T-helper 2 cell treated with Interferon-gamma antibody and Interleukin-4, amounts not matched to agents 100 ng/mL and 5 ng/mL, for 36 hours (primary cell): Measurements from ENCODE around the gene SHROOM4. TPM values are rescaled to one million over a fixed set of nuclear protein-coding genes. Genes with fewer than 3 reads are reported as not detected.

Source experiments
- intact Hi-C: fragments of 100-400 bp; cut with micrococcal nuclease; formaldehyde crosslinking; loops from one replicate; pipeline ENCODE4 v1.15.1; 2023
- total RNA-seq: library from RNA; stranded (reverse); gene quantifications from 2 replicates; pipeline ENCODE4 v1.2.3, GENCODE V29; 2022

SHROOM4 gene, protein sequence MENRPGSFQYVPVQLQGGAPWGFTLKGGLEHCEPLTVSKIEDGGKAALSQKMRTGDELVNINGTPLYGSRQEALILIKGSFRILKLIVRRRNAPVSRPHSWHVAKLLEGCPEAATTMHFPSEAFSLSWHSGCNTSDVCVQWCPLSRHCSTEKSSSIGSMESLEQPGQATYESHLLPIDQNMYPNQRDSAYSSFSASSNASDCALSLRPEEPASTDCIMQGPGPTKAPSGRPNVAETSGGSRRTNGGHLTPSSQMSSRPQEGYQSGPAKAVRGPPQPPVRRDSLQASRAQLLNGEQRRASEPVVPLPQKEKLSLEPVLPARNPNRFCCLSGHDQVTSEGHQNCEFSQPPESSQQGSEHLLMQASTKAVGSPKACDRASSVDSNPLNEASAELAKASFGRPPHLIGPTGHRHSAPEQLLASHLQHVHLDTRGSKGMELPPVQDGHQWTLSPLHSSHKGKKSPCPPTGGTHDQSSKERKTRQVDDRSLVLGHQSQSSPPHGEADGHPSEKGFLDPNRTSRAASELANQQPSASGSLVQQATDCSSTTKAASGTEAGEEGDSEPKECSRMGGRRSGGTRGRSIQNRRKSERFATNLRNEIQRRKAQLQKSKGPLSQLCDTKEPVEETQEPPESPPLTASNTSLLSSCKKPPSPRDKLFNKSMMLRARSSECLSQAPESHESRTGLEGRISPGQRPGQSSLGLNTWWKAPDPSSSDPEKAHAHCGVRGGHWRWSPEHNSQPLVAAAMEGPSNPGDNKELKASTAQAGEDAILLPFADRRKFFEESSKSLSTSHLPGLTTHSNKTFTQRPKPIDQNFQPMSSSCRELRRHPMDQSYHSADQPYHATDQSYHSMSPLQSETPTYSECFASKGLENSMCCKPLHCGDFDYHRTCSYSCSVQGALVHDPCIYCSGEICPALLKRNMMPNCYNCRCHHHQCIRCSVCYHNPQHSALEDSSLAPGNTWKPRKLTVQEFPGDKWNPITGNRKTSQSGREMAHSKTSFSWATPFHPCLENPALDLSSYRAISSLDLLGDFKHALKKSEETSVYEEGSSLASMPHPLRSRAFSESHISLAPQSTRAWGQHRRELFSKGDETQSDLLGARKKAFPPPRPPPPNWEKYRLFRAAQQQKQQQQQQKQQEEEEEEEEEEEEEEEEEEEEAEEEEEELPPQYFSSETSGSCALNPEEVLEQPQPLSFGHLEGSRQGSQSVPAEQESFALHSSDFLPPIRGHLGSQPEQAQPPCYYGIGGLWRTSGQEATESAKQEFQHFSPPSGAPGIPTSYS (N-terminal part only)
- total RNA-seq = not detected in 2 replicates

DNA sequence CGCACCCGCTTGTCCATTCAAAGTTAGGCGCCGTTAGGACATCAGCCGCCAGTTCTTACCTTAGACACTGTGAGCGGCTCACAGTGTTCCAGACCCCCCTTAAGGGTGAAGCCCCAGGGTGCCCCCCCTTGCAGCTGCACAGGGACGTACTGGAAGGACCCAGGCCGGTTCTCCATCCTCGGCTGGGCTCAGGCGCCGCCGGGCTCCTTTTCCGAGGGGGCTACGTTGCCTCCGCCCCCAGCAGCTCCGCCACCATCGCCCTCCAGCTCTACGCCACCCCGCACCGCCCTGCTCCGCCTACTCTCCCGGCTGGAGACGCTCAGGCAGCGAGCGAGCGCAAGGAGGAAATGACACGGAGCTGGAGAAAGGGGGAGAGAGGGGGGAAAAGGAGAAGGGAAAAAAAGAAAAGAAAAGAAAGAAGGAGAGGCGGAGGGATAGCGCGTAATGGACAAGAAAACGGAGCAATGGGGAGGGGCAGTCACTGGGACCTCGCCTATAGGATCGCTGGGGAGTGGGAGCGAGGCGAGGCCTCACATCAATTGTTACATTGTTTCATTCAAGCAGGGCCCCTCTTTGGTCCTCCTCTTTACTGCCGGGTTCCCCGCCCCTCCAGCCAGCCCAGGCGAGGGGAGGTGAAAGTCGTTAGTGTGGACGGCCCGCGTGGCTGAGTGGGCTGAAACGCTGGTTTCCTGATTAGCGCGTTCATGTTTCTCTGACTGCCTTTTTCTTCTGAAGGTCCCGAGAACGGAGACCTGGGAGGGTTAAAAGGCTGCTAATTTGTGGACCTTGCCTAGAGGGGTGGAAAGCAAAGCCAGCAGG is at the start of gene SHROOM4:
Gene SHROOM4, minus strand, starts transcription at position 352 of the 819 bp plus-strand sequence. Its CDS starts 176 bp downstream, at position 176.
- intact Hi-C loops = no loop called here

DNA sequence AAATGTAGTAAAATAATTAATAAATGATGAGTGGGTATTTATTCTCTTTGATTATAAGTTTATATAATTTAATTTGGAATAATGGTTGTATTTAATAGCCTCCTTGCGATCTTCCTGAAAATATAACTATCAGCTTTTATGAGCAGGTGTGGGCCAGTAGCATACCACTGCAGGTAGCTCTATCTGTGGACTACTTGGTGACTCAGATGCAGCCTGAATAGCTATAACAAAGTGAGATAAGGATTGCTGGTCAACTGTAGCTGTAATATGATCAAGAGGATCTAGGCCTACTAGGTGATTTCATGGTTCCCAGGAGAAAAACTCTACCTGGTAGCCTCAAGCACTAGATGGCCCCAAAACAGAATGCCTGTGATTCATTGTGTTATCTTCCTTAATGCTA is 49.5 kb upstream of the SHROOM4 start:
- intact Hi-C loops = no loop called here

DNA sequence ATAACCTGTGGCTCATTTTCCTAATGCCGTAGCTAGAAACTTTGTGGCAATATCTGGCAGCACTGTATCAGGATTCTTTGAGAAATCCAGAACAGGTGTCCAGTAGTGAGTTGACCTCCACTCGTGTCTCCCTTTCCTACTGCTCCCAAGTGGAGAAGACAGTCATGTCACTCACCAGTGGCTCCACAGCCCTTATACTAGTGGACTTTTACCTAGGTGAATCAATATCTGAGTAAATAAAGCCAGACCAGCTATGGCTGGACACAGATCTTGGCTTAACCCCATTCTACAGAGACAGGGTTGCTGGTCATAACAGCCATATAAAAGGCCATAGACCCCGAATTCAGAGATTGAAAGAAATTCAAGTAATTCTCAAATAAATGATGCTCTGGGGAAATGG is 46.5 kb upstream of the SHROOM4 start:
- intact Hi-C loops = no loop called here

DNA sequence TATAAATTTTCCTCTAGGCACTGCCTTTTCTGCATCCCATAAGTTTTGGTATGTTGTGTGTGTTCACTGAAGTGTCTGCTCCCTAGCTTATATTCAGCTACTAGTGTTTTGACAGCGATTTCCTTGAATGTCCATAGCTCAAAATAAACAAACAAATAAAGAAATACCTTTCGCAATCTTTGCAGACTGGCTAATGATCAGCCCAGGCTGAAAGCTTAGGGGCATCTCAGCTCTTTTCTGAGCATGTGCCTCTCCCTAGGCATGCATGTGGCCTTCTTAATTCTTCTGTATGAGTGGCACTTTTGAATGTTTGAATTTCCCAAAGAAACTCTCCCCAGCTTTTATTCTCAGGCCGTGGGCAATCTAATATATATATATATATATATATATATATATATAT is 44.6 kb upstream of the SHROOM4 start:
- intact Hi-C loops = no loop called here

DNA sequence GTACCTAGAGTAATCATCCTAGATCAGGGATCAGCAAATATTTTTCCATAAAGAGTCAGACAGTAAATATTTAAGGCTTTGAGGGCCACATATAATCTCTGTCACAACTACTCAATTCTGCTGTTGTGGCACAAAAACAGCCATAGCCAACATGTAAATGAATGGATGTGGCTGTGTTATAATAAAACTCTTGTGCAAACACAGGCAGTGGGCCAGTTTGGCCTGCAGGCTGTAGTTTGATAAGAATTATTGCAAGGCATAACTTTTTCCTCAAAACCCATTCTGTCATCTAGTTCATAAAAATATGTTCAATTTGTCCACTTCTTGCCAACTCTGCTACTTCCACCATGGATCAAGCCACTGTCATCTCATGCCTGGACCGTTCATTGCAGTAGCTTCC is 39.4 kb upstream of the SHROOM4 start:
- intact Hi-C loops = no loop called here

DNA sequence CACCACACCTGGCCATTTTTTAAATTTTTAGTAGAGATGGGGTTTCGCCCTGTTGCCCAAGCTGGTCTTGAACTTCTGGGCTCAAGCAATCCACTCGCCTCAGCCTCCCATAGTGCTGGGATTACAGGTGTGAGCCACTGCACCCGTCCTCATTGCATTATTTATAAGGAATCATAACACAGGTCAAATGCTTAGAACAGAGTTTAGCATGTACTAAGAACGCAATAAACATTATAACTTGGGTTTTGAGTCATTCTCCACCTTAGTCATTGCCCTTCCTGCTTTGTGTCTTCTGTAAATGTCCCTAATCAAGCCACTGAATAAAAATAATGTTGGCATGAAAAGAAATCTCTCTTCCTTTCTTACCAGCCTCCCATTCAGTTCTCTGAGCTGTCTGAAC is 38.5 kb upstream of the SHROOM4 start:
- intact Hi-C loops = no loop called here

DNA sequence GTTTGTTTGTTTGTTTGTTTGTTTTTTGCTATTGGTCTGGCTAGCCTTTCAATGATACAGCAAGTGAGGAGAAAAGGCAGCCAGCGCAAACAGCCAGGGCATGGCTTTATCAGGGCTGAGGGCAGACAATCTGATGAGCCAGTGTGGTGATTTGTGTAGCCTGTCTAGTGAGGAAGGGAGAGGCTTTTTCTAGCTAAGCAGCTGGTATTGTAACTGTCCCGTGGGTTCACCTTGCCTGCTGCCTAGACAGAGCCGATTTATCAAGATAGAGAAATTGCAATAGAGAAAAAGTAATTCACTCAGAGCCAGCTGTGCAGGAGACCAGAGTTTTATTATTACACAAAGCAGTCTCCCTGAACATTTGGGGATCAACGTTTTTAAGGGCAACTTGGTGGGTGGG is 28.2 kb upstream of the SHROOM4 start:
- intact Hi-C loops = no loop called here

DNA sequence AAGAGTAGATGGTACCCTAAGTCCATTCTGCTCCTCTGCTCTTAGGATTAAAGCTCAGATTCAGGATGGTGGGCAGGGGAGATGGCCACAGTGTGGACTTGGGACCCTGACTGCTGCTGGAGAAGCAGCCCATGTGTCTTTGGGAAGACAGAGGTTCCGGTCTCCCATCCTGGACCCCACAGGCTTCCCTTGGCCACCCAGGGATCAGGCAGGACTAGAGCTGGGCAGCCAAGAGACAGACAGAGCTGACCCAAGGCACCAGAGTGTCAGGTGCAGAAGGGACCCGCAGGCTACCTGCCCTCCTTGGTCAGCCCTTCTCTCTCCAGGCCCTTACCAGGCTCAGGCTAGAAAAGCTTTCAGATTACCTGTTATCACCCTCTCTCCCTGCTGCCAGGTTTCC is 25.7 kb upstream of the SHROOM4 start:
- intact Hi-C loops = no loop called here

DNA sequence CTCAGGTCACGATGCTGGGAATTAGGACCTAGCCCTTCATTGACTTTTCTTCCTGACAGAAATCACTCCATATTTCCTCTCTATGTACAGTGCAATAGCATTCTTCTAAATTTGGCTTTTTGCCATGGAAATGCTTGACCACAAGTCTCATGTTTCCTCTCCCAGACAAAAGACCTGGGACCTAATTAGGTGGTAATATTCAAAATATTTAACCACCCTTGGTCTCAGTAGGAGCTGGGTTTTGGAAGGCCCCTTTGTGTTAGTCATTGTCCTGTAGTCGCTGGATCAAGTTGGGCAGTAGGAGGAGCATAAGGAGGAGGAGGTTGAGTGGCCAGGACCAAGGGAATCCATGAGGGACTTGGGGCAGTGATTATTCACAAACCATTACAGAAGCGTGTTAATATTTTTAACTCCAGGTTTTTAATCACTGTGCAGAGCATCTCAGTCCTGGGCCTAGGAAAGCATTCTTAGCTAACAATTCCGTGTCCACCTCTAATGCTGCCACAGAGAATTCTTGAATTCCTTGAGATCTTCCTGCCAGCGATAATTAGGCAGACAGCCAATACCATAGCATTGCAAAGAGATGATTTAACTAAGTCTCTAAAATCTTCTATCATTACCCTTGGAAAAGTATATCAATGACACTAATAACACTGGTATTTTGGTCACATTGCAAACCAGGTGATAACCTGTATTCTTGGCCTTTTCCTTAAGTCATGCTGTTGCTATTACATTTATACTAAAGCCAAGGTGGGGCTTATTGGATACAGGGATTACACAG is 25.0 kb upstream of the SHROOM4 start:
- intact Hi-C loops = no loop called here

DNA sequence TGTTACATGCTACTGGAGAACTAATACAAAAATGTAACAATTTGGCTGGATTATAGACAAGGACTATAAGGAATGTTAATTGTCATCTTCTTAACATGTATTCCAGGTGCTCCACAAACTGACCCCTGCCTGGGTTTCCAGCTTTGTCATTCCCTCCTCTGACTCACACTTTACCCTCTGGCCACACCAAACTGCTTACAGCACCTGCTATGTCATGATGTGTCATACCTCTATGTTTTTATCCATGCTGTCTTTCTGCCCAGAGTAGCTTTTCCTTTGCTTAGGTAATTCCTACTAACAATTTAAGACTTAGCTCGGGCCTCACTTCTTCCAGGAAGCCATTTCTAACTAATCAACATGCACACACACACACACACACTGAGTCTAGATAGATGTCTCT is 14.0 kb upstream of the SHROOM4 start:
- intact Hi-C loops = no loop called here

DNA sequence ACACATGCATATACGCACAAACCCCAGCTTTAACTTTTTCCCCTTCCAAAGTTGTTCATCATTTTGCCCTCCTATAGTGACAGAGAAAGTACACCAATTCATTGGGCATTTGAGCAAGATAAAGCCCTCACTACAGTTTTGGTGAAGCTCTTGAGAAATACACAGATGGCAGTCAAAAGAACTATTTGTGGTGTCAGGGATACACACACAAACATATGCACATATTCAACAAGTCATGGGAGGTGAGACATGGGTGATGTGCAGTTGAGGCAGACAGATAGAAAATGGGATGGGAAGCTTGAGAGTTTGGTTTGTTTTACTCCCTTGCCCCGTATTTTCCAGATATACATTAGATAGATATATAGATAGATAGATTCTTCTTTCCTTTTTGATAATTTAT is 11.8 kb upstream of the SHROOM4 start:
- intact Hi-C loops = no loop called here

DNA sequence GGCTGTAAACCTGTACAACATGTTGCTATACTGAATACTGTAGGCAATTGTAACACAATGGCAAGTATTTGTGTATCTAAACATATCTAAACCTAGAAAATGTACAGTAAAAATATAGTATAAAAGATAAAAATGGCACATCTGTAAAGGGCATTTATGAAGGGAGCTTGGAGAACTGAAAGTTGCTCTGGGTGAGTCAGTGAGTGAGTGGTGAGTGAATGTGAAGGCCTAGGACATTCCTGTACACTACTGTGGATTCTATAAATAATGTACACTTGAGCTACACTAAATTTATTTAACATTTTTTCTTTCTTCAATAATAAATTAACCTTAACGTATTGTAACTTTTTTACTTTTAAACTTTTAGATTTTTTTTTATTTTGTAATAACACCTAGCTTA is 5.0 kb upstream of the SHROOM4 start:
- intact Hi-C loops = no loop called here

DNA sequence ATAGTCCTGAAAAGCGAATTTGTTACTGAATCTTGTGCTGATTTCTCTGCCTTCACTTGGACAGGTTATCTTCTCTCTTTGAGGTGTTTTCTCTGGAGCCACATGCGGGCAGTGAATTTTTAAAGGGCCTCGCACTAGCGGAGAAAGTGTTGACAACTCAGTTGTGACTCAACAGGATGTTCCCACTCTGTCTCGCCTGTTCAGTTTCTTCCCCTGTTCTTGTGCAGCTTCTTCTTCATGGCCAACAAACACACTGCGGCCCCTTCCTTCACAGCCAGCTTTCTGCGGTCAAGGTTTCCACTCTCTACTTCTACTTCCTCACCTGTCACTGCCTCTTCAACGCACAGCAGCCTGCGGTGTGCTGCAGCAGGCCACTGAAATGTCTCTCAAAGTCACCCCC is 1.1 kb upstream of the SHROOM4 start:
- intact Hi-C loops = no loop called here

DNA sequence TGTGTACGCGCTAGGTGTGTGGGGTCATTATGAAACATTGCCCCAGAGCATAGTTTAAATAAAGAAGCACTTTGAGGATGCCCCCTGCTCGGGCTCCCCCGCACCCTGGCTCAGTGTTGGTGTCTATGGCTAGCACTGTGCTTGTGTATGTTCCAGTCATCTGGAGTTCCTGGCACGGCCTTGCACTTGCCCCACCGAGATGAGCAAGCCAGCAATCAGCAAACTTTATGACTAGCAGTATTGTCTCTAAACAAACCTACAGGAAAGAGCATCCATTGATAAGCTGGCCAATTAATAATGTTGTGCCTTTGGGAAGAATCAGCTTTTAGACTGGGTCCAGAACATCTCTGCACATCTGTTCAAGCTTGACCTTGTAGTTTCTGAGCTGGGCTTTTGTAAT is 707 bp upstream of the SHROOM4 start:
- intact Hi-C loops = no loop called here

DNA sequence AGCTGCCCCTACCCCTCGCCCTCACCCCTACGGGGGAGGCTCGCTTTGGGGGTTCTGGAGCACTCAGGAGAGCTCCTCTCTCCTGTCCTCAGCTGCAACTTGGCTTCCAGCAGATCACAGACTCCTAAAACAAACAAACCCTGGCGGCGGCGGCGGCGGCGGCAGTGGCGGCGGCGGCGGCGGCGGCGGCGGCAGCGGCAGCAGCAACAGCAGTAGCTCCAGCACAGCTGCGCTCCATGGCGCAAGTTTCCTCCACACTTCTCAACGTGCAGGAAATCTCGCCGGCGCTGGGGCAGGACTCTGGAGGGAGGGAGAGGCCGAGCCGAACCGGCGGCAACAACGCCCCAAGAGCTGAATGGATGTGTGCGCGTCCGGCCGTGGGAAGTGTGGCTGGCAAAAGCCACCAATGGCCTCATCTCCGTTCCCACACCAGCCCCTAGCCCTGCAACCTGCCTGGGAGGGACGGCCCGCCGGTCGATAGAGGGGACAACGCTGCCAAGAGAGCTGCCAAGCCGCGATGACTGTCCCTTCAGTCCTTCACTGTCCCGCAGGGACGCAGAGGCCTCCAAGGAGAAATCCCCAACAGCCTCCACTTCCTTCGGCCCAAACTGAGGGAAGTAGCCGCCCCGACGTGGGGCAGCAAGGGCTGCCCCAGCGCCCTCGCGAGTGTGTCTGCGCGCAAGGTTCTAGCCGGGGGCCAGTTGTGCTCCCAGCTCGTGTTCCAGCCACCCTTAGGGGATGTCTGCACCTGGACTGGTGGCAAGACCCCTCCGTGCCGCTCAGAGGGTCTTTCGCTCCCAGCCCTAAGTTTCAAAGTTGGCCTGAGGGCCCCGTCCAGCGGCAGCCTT is 775 bp downstream of the SHROOM4 start:
- intact Hi-C loops = no loop called here

DNA sequence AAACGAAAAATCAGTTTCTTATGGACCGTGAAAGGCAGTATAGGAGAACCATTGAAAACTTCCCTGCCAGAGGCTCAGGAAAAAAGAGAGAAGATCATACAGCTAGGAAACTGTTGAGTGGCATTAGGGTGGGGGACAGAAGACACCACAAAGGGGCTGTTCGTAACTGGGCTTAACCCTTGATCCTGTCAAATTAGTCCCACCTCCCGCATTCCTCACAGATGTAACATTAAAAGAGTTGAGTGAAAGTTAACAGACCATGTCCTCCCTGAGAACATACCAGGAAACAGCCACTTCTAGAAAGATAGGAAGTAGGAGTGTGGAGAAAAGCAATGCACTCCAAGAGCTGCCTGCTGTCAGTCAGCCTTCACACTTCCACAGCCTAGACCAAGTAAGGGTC is 8.7 kb downstream of the SHROOM4 start:
- intact Hi-C loops = no loop called here

DNA sequence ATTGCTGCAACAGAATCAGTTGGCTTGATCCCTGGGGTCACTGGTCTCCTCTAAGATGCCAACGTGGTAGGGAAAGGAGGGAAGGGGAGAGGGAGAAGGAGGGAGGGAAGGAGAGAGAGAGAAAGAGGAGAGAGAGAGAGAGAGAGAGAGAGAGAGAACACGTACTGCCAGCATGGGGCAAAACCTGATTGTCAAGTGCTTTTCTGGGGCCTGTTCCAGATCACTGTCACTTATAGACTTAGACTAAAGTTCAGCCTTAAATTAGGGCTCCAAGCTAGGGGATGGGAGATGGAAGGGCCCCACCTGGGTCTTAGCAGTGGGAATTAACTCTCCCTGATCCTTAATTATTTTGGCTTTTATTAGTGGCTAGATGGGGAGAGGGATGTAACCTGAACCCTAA is 12.9 kb downstream of the SHROOM4 start:
- intact Hi-C loops = no loop called here

DNA sequence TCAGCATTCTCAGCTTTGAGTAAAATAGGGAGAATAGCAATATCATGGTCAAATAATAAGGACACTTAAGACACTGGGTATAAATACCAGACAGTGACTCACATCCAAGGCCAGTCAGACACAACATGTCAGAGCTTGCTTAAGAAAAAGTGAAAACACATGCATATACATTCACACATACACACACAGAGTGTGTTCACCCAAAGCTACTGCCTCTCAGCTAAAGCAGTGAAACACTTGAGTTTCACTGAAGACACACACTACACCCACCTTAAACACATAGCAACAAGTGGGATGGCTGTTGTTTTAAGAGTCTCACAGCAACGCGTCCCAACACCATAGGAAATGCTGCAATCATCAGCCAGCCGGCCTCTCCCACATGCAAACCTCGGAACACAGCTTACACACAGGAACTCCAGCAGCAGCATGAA is 14.4 kb downstream of the SHROOM4 start:
- intact Hi-C loops = no loop called here

DNA sequence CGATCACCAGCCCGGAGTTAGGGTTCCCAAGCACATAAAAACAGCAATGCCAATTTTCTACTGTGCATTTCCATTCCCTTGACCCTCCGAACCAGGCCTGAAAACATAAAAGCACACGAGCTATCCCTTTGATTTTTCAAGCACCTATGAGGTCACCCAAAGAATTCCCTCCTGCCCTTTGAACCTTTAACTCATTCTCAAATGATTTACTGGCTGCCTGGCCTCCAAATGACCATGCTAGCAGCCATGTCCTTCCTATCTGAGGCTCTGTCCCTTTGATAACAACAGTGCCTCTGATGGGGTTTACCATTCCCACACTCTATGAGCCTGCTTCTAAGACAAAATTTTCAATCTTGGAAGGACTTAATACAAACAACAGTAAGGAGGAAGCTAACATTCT is 15.2 kb downstream of the SHROOM4 start:
- intact Hi-C loops = no loop called here
